ENCODE measurements around the gene PARD3B.

GRCh38 chr2:205133544-205133943 lies 588.3 kb downstream of the PARD3B start:
- TF ChIP-seq CTCF (IDR thresholded peaks at IDR 0.05) (no peak), REST (IDR thresholded peaks at IDR 0.05; ENCODE audit: insufficient read depth in 1 of 2, low read depth in 2 of 2, low read length in 1 of 2) (no peak)

All from Panc1 (cell line).